Ramos (cell line): ENCODE measurements around the gene ZC3H11A.
"Not testable (repeated sequence)": the region's sequence is repeated elsewhere in the genome, so short reads cannot be mapped to it uniquely, and the experiment has no call there.

Experiments used
- in situ Hi-C: fragments of 300-500 bp; cut with MboI; formaldehyde crosslinking; loops from one replicate; pipeline ENCODE4 v1.14.3; 2022; ENCODE audit warnings: low sequenced_read_pairs; ENCODE audit not compliant: unreplicated experiment

ZC3H11A gene

DNA sequence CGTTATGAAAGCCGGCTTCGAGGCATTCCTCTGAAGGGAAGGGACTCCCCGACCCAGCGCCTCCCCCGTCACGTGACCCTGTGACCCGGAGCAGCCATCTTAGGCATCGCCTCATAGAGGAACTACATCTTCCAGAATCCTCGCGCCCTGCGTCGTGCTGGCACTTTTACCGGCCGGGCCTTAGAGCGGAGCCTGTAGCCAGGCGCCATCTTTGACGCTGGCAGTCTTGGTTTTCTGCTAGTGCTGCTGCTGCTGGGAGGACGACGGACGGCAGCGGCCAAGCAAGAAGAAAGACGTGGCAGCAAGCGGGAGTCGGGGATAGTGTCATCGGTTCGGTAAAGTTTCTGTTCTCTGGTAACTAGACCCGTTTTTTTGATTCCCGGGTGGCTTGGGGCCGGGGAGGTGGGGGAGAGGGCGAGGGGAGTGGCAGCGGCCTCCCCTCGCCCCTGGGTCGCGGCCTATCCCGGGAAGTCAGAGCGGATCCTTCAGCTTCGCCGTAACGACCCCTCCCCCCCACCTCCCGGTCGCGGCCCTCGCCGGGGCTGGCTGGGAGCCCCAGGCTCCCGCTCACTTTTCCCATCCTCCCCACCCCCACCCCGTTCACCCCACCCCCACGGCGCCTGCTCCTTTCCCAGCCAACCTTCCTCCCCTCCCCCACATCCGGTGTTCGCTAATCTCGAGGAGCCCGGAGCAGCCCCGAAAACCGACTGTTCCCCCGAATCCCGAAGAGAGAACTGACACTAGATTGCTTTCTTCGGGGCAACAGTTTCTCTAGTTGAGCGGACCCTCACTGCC is at the start of gene ZC3H11A, which contains the start of gene ZBED6:
Gene ZC3H11A (plus strand): TSS at position 183 of the 795 bp plus-strand sequence. CDS start 21,448 bp downstream, outside the sequence.
Gene ZBED6 (plus strand): TSS at position 183 of the 795 bp plus-strand sequence. CDS start 1,900 bp downstream, outside the sequence.
- in situ Hi-C loops: no loop called here

GRCh38 chr1:203746281-203746680 is 49.1 kb upstream of the ZC3H11A start:
- in situ Hi-C loops: loop anchor here (25.0 kb wide), 1 partner anchor 766 kb away; the partner anchor contains the start of gene MDM4

DNA sequence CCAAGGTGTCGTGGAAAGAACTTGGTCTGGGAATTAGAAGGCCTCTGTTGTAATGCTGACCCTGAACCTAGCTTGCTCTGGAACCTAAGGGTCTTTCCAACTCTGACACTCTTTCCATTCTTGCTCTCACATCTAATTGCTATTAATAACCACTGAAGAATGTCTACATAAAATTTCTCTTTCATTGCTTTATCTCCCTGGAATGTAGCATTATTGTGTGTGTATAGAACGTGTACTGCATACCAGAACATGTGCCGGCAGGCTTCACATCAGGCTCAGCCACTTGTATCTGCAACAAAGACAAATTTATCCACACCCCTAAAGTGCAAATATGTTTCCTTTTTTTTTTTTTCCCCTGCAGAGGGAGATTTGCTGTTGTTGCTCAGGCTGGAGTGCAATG is 44.4 kb upstream of the ZC3H11A start:
- in situ Hi-C loops: loop anchor here (10.0 kb wide), 1 partner anchor 476 kb away; no protein-coding TSS in a partner anchor

GRCh38 chr1:203751618-203752361 is 43.6 kb upstream of the ZC3H11A start:
- in situ Hi-C loops: loop anchor here (10.0 kb wide), 1 partner anchor 477 kb away; no protein-coding TSS in a partner anchor

DNA sequence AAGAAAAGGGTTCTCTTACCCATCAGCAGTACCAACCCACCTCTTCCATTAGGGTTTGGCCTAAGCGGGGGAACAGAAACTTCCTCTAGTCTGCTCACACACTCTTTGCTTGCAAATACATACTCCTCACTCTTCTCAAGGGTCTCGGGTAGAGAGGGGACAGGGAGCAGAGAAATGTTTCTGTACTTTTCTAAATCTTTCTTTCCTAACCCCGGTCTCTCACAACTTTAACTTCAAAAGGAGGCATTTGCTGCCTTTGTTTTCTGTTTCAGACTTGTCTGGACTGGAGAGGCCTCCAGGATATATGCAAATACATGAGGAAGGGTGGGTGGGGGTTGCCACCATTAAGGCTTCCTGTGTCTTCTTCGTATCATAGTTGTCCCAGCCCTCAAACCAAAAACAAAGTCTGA is 41.0 kb upstream of the ZC3H11A start:
- in situ Hi-C loops: loop anchor here (10.0 kb wide), 1 partner anchor 480 kb away; no protein-coding TSS in a partner anchor

DNA sequence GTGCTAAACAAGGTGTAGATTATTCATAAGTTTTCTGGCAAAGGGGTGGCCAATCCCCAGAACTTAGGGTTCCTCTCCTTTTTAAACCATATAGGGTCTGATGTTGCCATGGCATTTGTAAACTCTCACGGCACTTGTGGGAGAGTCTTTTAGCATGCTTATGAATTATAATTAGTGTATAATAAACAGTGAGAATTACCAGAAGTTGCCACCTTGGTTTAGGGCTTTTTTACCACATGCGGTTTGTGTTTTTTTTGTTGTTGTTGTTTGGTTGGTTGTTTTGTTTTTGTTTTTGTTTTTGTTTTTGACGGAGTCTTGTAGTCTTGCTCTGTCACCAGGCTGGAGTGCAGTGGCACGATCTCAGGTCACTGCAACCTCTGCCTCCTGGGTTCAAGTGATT is 39.4 kb upstream of the ZC3H11A start:
- in situ Hi-C loops: loop anchor here (10.0 kb wide), 1 partner anchor 481 kb away; no protein-coding TSS in a partner anchor

DNA sequence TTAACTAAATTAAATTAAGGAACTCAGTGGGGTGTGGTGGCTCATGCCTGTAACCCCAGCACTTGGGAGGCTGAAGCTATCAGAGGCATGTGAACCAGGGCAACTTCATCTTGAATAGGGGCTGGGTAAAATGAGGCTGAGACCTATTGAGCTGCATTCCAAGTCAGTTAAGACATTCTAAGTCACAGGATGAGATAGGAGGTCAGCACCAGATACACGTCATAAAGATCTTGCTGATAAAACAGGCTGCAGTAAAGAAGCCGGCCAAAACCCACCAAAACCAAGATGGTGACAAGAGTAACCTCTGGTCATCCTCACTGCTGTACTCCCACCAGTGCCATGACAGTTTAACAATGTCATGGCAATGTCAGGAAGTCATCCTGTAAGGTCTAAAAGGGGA is 36.7 kb upstream of the ZC3H11A start:
- in situ Hi-C loops: loop anchor here (10.0 kb wide), 1 partner anchor 484 kb away; no protein-coding TSS in a partner anchor

DNA sequence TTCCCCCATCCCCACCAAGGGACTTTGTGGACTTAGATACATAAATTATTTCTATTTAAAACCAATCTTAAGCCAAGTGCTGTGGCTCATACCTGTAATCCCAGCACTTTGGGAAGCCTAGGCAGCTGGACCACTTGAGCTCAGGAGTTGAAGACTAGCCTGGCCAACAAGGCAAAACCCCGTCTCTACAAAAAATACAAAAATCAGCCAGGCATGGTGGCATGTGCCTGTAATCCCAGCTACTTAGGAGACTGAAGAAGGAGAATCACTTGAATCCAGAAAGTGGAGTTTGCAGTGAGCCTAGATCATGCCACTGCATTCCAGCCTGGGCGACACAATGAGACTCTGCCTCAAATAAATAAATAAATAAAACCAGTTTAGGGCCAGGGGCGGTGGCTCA is 34.9 kb upstream of the ZC3H11A start:
- in situ Hi-C loops: no loop called here

GRCh38 chr1:203761958-203762357 is 33.5 kb upstream of the ZC3H11A start:
- in situ Hi-C loops: not testable (repeated sequence)

GRCh38 chr1:203763505-203763904 is 31.9 kb upstream of the ZC3H11A start:
- in situ Hi-C loops: no loop called here

- in situ Hi-C loops: no loop called here
Observed at GRCh38 chr1:203764105-203765028, 31.1 kb upstream of the ZC3H11A start.

DNA sequence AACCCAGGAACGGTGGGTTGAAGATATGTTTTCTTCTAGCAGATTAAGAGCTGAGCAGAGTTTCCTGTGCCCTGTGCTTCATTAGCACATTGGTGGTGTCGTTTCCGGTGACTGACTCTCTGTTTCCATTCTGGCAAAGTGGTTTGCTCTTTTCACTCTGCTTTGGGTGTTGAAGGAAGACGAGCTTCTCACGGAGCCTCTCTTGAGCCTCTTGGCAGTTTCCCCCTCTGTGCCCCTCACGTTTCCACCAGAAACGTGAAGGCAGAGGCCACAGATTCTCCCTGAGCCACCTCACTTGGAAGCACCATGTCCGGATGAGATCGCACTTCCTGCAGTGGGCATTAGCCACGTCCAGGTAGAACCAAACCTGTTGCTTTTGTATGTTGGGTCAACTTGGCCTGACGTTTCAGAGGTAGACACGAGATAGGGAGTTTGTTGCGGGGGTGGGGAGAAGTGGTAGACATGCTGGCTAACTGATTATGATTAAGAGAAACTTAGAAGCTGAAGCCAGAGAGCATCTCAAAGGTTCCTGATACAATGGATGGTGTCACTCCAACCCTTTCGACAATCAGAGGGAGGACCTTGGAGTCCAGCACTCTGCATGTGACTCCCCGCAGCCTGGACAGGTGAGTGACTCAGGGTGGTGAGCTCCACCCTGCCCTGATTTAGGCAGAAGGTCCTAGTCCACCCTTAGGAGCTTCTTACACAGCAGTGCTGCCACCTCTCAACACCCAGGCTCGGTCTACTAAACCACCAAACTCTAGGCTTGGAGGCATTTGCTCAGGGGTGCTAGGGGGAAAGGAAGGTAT is 30.2 kb upstream of the ZC3H11A start, which contains the start of gene LAX1:
Gene LAX1 (plus strand): TSS at position 155 of the 809 bp plus-strand sequence. CDS start 383 bp downstream, at position 538.
- in situ Hi-C loops: no loop called here

GRCh38 chr1:203768256-203768655 is 27.2 kb upstream of the ZC3H11A start:
- in situ Hi-C loops: no loop called here

DNA sequence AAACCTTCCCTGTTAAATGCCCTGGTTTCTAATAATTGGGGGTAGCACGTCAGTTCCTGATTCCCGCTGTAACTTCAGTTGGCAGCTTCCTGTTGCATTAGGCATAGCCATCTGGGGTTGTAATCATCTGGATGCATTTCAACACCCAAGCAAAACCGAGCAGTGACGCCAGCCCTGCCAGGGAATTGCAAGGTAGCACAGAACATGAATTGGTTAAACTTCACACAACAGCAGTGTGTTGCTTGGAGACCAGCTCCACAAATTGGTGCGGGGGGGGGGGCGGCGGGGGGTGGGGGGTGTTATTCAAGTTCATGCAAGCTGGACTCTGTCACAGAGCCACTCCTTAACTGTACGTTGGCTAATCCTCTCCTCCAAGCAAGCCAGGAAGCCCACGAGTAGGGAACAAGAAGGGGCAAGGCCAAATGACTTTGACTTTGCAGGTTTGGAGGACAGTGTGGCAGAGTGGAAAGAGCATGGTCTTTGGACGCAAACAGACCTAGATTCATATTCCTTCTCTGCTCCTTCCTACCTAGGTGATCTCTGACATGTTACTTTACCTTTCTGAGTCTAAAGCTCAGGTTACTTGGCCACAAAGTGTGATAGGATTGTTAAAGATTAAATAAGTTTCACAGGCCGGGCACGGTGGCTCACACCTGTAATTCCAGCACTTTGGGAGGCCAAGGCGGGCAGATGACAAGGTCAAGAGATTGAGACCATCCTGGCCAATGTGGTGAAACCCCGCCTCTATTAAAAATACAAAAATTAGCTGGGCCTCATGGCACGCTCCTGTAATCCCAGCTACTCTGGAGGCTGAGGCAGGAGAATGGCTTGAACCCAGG is 25.7 kb upstream of the ZC3H11A start:
- in situ Hi-C loops: no loop called here

DNA sequence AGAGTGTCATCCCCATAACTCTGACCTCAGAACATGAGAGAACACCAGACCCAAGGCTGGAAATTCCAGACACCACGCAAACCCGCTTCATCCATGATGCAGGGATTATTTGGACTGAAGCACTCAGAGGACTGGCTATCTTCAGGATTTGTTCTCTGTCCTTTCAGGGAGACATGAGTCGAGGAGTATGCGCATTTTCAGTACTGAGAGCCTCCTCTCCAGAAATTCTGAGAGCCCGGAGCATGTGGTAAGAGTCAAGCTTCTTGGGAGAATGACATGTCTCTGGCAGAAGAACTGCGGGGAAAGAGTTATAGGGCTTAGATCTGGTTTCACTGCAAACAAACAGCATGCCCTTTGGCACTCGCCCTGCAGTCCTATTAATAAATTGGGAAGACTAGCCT is 23.5 kb upstream of the ZC3H11A start:
- in situ Hi-C loops: no loop called here

DNA sequence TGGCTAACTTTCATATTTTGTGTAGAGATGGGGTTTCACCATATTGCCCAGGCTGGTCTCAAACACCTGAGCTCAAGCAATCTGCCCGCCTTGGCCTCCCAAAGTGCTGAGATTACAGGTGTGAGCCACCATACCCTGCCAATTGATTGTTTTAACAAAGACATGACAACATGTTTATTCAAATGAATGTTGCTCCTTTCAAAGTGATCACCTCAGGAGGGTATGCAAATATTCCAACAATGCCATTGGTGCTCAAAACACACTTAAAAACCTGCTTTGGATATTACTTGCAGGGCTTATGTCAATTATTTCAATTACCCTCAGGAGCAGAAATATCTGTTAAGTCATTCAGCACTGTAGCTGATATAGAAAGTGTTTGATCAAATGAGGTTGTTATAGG is 22.6 kb upstream of the ZC3H11A start:
- in situ Hi-C loops: no loop called here

DNA sequence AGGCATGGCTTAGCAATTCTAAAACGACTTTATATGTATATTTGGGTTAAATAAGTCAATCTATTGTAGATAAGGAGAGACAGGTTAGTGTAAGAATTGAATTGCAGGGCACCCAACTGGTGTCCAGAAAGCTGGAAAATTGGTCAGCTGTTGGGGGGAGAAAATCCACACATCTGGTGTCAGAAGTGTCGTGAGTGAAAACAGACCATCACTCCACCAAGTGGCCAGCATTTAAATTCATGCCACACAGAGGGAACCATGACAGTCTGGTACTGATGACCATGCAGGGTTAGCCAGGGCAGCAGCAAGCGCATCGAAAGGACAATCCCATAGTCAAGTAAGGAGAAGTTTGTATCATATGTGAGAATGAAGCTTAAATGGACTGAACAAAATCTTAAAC is 18.8 kb upstream of the ZC3H11A start:
- in situ Hi-C loops: no loop called here

GRCh38 chr1:203777596-203777995 is 17.8 kb upstream of the ZC3H11A start:
- in situ Hi-C loops: no loop called here
